Inferior parietal cortex (tissue), 1 donor: ENCODE results near the gene TRMT61A.

ENCODE experiments used
- DNase-seq: peaks from one replicate; pipeline ENCODE4 v3.0.0-alpha.2; 2016; ENCODE audit errors: extremely low spot score

The TRMT61A gene

DNA sequence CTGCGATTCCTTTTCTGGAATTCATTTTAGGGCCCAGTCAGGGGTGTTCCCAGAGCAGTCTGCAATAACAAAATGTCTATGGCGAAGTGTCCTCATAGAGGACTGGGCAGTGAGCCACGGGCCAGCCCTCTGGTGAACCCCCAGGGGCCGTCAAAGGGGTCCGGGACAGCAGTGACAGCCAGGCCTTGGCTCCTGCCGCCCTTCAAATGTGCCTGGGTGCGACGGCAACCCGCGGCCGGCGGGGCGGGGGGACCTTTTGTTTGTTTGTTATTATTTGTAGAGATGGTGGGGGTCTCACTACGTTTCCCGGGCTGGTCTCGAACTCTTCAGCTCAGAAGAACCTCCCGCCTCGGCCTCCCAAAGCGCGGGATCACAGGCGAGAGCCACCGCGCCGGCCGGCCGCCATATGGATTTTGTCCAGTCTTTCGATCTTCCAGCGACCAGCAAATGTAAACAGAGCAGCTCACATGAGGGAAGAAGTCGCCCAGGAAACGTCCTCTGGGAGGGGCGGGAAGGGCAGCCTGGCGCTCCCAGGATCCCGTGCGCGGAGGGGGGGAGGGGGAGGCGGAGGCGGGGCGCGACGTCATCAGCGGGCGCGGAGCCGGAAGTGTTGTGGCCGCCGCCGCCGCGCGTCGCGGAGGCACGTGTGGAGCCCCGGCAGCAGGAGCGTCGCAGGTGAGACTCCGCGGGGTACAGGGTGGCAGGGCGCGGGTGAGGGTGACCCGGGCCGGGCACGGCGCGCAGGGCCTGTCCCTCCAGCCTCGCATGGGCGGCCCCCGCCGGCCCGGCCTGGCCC lies at the start of gene TRMT61A:
TSS of gene TRMT61A (plus strand) at position 610 of the 796 bp plus-strand sequence. CDS start 783 bp downstream, outside the sequence.
- DNase-seq, result peak; percentile 81

DNA sequence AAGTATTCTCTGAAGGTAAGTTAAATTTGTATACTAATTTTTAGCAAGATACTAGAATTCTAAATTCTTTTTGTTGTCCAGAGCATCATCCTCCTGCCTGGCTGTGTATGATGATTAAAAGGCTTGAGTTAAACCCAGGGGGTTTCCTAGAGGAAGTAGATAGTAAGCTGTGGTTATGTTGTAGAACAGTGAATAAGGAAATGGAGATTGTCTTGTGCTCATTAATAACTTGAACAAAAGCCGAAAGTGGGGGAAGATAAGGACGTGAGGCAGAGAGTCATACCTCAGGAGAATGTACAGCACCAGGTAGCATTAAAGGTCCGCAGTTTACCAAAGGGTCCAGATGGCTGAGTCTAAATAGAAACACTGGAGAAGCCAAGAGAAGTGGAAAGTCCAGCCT lies 48.4 kb upstream of the TRMT61A start:
- DNase-seq, result no peak

DNA sequence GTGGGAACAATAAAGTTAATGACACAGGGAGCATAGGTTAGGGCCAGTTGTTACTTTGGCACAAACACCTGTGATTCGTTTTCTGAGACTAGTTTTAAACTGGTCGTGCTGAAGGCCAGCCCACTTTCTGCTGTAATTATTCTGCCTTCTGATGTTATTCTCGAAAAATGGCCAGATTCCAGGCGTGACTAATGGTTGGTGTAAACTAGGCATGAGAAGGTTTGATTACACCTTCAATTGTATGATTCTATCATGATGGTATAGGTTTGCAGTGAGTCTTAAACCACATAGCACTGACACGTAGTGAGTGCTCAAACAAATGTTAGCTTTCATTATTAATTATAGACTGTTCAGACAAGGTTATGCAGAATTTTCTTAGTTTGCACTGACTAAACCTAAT lies 45.4 kb upstream of the TRMT61A start:
- no peak for DNase-seq

GRCh38 chr14:103485504-103485903 lies 43.5 kb upstream of the TRMT61A start:
- DNase-seq, result no peak

DNA sequence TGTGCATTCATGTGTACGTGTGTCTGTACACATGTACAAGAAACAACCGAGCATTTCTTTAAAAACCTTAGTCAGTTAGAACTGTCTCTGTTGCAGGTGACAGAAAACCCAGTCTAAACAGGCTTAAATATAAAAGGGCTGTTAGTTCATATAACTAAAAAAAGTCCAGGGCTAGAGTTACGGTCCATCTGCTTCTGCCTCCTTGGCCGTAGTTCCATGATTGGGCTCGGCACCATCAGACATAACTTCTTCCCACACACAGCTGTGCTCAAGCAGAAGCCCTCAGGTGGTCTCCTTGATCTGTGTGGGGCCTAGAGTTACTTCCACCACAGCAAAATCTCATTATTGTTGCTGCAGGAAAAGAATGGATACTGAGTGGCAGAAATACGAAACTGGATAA lies 40.9 kb upstream of the TRMT61A start:
- DNase-seq, result no peak

DNA sequence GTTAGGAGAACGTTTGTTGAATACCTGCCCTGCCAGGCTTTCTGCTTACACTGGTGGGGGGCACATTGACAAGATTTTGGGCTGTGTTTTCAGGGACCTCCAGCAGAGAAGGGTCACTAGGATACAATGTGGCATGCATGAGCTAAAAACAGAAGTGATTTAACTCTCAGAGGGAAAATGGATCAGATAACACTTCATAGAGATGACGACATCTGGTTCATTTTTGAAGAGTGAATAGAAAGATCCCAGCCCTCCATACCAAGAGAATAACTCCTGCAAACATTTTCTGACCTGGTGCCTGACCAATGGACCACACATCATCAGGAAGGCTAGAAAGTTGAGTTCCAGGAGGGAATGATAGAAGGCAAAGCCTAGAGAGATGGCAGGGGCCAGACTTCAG lies 40.0 kb upstream of the TRMT61A start:
- DNase-seq, result no peak

- DNase-seq, result no peak
These were observed 39.4 kb upstream of the TRMT61A start for GRCh38 chr14:103489621-103490020.

DNA sequence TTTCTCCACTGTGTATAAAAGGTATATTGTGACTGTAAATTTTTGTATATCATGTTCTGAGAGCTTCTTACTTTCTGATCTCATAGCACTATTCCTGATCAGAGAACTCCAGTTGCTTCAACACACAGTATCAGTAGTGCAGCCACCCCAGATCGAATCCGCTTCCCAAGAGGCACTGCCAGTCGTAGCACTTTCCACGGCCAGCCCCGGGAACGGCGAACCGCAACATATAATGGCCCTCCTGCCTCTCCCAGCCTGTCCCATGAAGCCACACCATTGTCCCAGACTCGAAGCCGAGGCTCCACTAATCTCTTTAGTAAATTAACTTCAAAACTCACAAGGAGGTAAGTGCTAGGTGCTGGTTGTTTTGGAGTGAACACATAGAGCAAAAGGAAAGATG lies 37.3 kb upstream of the TRMT61A start:
- DNase-seq, result no peak

DNA sequence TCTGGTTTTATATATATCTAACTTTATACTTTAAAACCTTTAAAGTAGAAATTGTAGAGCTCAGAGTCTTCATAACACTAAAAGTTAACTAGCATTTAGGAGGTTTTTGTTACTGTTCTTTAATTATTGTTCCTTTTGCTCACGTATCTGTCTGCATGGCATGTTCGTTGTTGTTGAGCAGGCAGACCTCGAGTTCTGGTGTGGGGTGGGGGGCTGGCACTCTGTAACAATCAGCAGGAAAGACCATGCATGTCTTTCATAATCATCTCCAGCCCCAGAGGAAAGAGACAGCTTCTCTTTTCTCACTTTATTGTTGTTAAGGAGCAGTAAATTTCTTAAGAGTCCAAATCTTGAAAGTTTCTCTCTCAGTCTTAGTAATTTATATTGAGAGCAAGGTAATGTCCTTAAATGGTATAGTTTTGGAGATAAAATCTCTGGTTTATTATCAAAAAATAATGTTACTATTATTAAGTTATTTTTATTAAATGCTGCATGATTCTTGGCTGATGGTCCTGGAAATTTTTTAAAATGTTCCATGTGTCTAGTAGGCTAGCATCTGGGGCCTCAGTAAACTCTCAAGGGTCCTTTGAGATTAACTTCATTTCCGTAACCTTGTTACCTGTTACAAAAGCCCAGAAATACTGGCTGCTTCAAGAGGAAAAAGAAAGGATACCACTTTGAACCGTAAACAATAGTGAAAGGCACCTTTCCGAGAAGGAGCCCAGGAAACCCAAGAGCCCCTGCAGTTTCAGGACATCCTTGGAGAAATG lies 36.7 kb upstream of the TRMT61A start:
- no peak for DNase-seq

GRCh38 chr14:103495854-103496253 lies 33.1 kb upstream of the TRMT61A start:
- DNase-seq, result no peak

DNA sequence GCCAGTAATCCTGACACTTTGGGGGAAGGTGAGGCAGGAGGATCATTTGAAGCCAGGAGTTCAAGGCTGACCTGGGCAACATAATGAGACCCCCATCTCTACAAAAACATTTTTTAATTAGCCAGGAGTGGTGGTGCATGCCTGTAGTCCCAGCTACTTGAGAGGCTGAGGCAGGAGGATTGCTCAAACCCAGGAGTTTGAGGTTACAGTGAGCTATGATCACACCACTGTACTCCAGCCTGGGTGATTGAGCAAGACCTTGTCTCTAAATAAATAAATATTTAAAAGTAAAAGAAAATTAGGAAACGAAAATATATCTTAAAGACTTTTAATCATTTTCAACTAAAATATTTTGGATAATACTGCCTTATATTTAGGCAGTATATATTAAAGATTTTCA lies 32.2 kb upstream of the TRMT61A start:
- DNase-seq, result no peak

GRCh38 chr14:103499709-103500108 lies 29.3 kb upstream of the TRMT61A start:
- DNase-seq, result no peak

DNA sequence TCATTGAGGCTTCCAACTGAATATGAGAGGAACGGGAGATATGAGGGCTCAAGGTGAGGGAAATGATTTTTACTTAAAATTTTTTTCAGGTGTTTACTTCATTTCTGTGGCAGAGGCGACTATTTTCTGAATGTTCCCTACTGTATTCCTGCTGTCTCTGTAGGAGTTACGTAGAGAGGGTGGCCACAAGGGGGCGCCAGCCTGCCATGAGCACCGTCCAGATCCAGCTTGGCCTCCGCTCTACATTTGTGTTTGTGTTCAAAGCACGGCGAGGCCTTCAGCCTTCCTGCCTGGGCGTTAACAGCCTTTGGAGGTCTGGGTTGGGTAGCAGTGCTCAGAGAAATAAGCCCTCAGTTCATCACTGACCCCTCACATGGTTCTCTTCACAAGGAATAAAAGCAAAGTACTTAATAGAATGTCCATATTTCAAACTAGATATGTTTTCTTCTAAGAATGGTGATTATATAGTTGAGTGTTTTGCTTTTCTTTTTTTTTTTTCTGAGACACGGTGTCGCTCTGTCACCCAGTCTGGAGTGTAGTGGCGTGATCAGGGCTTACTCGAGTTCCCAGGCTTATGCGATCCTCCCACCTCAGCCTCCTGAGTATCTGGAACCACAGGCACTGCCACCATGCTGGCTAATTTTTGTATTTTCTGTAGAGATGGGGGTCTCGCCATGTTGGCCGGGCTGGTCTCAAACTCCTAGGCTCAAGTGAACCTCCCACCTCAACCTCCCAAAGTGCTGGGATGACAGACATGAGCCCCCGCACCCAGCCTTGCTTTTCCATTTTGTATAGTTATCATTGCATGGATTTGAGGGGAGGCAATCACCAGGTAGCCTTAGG lies 28.6 kb upstream of the TRMT61A start:
- peak; percentile 93 for DNase-seq

GRCh38 chr14:103501041-103501870 lies 27.7 kb upstream of the TRMT61A start:
- DNase-seq, result no peak

- DNase-seq, result no peak
These were observed 26.9 kb upstream of the TRMT61A start for GRCh38 chr14:103501921-103502669.

DNA sequence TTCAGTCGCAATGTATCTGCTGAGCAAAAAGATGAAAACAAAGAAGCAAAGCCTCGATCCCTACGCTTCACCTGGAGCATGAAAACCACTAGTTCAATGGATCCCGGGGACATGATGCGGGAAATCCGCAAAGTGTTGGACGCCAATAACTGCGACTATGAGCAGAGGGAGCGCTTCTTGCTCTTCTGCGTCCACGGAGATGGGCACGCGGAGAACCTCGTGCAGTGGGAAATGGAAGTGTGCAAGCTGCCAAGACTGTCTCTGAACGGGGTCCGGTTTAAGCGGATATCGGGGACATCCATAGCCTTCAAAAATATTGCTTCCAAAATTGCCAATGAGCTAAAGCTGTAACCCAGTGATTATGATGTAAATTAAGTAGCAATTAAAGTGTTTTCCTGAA lies 26.1 kb upstream of the TRMT61A start:
- no peak for DNase-seq

DNA sequence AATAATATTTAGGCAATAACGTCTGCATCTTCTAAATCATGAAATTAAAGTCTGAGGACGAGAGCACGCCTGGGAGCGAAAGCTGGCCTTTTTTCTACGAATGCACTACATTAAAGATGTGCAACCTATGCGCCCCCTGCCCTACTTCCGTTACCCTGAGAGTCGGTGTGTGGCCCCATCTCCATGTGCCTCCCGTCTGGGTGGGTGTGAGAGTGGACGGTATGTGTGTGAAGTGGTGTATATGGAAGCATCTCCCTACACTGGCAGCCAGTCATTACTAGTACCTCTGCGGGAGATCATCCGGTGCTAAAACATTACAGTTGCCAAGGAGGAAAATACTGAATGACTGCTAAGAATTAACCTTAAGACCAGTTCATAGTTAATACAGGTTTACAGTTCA lies 25.7 kb upstream of the TRMT61A start:
- DNase-seq, result no peak

GRCh38 chr14:103504991-103505565 lies 23.9 kb upstream of the TRMT61A start:
- DNase-seq, result no peak

DNA sequence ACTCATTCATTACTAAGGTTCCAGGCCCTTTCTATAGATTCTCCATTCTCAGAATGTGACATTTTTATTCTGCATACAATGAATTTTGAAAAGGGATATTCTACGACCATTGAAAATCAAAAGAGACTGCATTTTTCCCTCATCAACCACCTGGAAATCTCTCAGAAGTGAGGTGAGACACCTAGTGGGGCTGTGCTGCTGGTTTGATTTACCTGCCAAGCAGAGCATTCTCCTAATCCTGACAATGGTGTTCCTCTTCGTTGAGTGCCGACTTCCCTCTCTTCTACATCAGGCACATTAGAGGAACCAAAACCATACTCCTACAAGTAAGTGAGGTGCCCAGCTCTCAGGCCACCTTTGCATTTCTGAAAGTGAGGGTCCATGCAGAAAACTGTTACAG lies 21.2 kb upstream of the TRMT61A start:
- no peak for DNase-seq
